H9 (cell line): ENCODE results near the gene SNX27. TPM values are rescaled to one million over a fixed set of nuclear protein-coding genes. Genes with fewer than 3 reads are reported as not detected.
"Not testable (repeated sequence)": the region's sequence is repeated elsewhere in the genome, so short reads cannot be mapped to it uniquely, and the experiment has no call there.

Experiments used
- DNase-seq: peaks from one replicate; pipeline ENCODE4 v3.0.0-alpha.2; 2017
- H2AFZ ChIP-seq: one replicate; pipeline ENCODE4 v1.6.1; 2013; ENCODE audit warnings: mild to moderate bottlenecking, low read length, control low read depth, moderate library complexity
- H2AK5ac ChIP-seq: 2 replicates; pipeline ENCODE4 v1.6.1; 2013; ENCODE audit warnings: low read length, control low read depth, mixed read lengths; ENCODE audit not compliant: insufficient read length
- H2BK120ac ChIP-seq: one replicate; pipeline ENCODE4 v1.6.1; 2013; ENCODE audit warnings: low read depth, mild to moderate bottlenecking, low read length, control low read depth, inconsistent platforms; ENCODE audit not compliant: poor library complexity, severe bottlenecking
- H2BK12ac ChIP-seq: 2 replicates; pipeline ENCODE4 v1.6.1; 2013; ENCODE audit warnings: low read length, control low read depth, mixed read lengths, low read depth; ENCODE audit not compliant: insufficient read length
- H2BK15ac ChIP-seq: 2 replicates; pipeline ENCODE4 v1.6.1; 2013; ENCODE audit warnings: low read depth, low read length, control low read depth
- H2BK20ac ChIP-seq: one replicate; pipeline ENCODE4 v1.6.1; 2013; ENCODE audit warnings: low read depth, mild to moderate bottlenecking, low read length, control low read depth, inconsistent platforms; ENCODE audit not compliant: poor library complexity, severe bottlenecking
- H2BK5ac ChIP-seq: 2 replicates; pipeline ENCODE4 v1.6.1; 2013; ENCODE audit warnings: low read length, control low read depth, mixed read lengths; ENCODE audit not compliant: insufficient read length
- H3K14ac ChIP-seq: 2 replicates; pipeline ENCODE4 v1.6.1; 2013; ENCODE audit warnings: low read length, control low read depth; ENCODE audit not compliant: insufficient read depth
- H3K18ac ChIP-seq: 2 replicates; pipeline ENCODE4 v1.6.1; 2013; ENCODE audit warnings: low read depth, mild to moderate bottlenecking, mixed read lengths, low read length, control low read depth; ENCODE audit not compliant: insufficient read length
- H3K23ac ChIP-seq: 2 replicates; pipeline ENCODE4 v1.6.1; 2013; ENCODE audit warnings: low read length, control low read depth, mixed read lengths, low read depth; ENCODE audit not compliant: insufficient read length
- H3K23me2 ChIP-seq: 2 replicates; pipeline ENCODE4 v1.6.1; 2013; ENCODE audit warnings: low read depth, mild to moderate bottlenecking, mixed read lengths, low read length, control low read depth; ENCODE audit not compliant: insufficient read length, poor library complexity, severe bottlenecking
- H3K27ac ChIP-seq: 2 replicates; pipeline ENCODE4 v1.5.1; 2013; ENCODE audit warnings: low read length, control low read depth, mixed read lengths, low read depth; ENCODE audit not compliant: insufficient read length
- H3K27me3 ChIP-seq: 2 replicates; pipeline ENCODE4 v1.6.1; 2013; ENCODE audit warnings: low read length, control low read depth, inconsistent platforms; ENCODE audit not compliant: insufficient read depth
- H3K4ac ChIP-seq: 2 replicates; pipeline ENCODE4 v1.6.1; 2013; ENCODE audit warnings: low read depth, mild to moderate bottlenecking, control low read depth, inconsistent platforms, low read length, moderate library complexity
- H3K4me1 ChIP-seq: 2 replicates; pipeline ENCODE4 v1.6.1; 2013; ENCODE audit warnings: low read length, control low read depth, inconsistent platforms; ENCODE audit not compliant: insufficient read depth
- H3K4me2 ChIP-seq: 2 replicates; pipeline ENCODE4 v1.6.1; 2013; ENCODE audit warnings: low read length, control low read depth, mixed read lengths; ENCODE audit not compliant: insufficient read length, insufficient read depth
- H3K56ac ChIP-seq: 2 replicates; pipeline ENCODE4 v1.6.1; 2013; ENCODE audit warnings: low read depth, mild to moderate bottlenecking, mixed read lengths, low read length, control low read depth; ENCODE audit not compliant: insufficient read length
- H3K79me1 ChIP-seq: 2 replicates; pipeline ENCODE4 v1.6.1; 2013; ENCODE audit warnings: low read depth, mild to moderate bottlenecking, moderate library complexity, low read length, control low read depth, inconsistent platforms; ENCODE audit not compliant: insufficient read depth, poor library complexity, severe bottlenecking
- H3K79me2 ChIP-seq: 2 replicates; pipeline ENCODE4 v1.6.1; 2013; ENCODE audit warnings: low read length, control low read depth, inconsistent platforms; ENCODE audit not compliant: insufficient read depth
- H3K9ac ChIP-seq: 2 replicates; pipeline ENCODE4 v1.6.1; 2013; ENCODE audit warnings: low read length, control low read depth, mixed read lengths; ENCODE audit not compliant: insufficient read length; ENCODE audit errors: extremely low read depth
- H3K9me3 ChIP-seq: one replicate; pipeline ENCODE4 v1.6.1; 2013; ENCODE audit warnings: low read depth, low read length, inconsistent platforms; ENCODE audit not compliant: control insufficient read depth
- H3T11ph ChIP-seq: one replicate; pipeline ENCODE4 v1.6.1; 2013; ENCODE audit warnings: mild to moderate bottlenecking, low read length, control low read depth, inconsistent platforms
- H4K20me1 ChIP-seq: one replicate; pipeline ENCODE4 v1.6.1; 2013; ENCODE audit not compliant: control insufficient read depth, insufficient read length, insufficient read depth
- H4K5ac ChIP-seq: 2 replicates; pipeline ENCODE4 v1.6.1; 2013; ENCODE audit warnings: low read depth, mild to moderate bottlenecking, mixed read lengths, low read length, control low read depth; ENCODE audit not compliant: insufficient read length
- H4K8ac ChIP-seq: replicated peaks from 2 replicates; pipeline ENCODE4 v1.6.1; 2013; ENCODE audit warnings: low read length, control low read depth, mixed read lengths, low read depth; ENCODE audit not compliant: insufficient read length
- H4K91ac ChIP-seq: 2 replicates; pipeline ENCODE4 v1.6.1; 2013; ENCODE audit warnings: low read depth, mild to moderate bottlenecking, moderate library complexity, mixed read lengths, low read length, control low read depth; ENCODE audit not compliant: insufficient read length
- H3K27ac Mint-ChIP-seq, 3 experiments: 2 replicates in 2 of 3; 3 replicates in 1 of 3; pipeline ENCODE4 v1.8.0; 2020 to 2021; ENCODE audit warnings: mixed read lengths in 3 of 3, mild to moderate bottlenecking in 1 of 3, moderate library complexity in 1 of 3
- H3K27me3 Mint-ChIP-seq: 2 replicates; pipeline ENCODE4 v1.8.0; 2021; ENCODE audit warnings: low read depth, mild to moderate bottlenecking, moderate library complexity, mixed read lengths
- H3K36me3 Mint-ChIP-seq, 3 experiments: 2 replicates in 2 of 3; 3 replicates in 1 of 3; pipeline ENCODE4 v1.8.0; 2020 to 2021; ENCODE audit warnings: low read depth in 3 of 3, mixed read lengths in 3 of 3; ENCODE audit not compliant: insufficient read depth in 1 of 3
- H3K4me1 Mint-ChIP-seq, 2 experiments: 2 replicates each; pipeline ENCODE4 v1.8.0; 2020; ENCODE audit warnings: mixed read lengths in 2 of 2
- H3K4me3 Mint-ChIP-seq, 2 experiments: 2 replicates in 1 of 2; 3 replicates in 1 of 2; pipeline ENCODE4 v1.8.0; 2020 to 2021; ENCODE audit warnings: mild to moderate bottlenecking in 2 of 2, mixed read lengths in 2 of 2, moderate library complexity in 1 of 2
- H3K9me3 Mint-ChIP-seq, 2 experiments: 2 replicates in 1 of 2; 3 replicates in 1 of 2; pipeline ENCODE4 v1.8.0; 2020; ENCODE audit warnings: mild to moderate bottlenecking in 2 of 2, mixed read lengths in 2 of 2, moderate library complexity in 1 of 2
- WGBS: extraction: QIAGEN DNeasy Blood & Tissue Kit; methylation state at CpG from one replicate; pipeline ENCODE4 v1.1.7; 2013; ENCODE audit warnings: missing lambda C conversion rate, low lambda C conversion rate, mixed read lengths; ENCODE audit not compliant: insufficient read length; ENCODE audit errors: extremely low coverage; 5-methylcytosine and 5-hydroxymethylcytosine counted together
- total RNA-seq: library from RNA; stranded (reverse); gene quantifications from 2 replicates; pipeline ENCODE4 v1.2.1, GENCODE V29; 2021
- TF ChIP-seq, protein P1 (sequence below): fragments of 200-600 bp; sonication (generic); conservative IDR thresholded peaks from 3 replicates; pipeline ENCODE4 v1.8.0; 2021; ENCODE audit warnings: antibody characterized with exemption, mild to moderate bottlenecking

SNX27 gene
- total RNA-seq, 1 experiment from 2014 or later = 48.9 TPM

DNA sequence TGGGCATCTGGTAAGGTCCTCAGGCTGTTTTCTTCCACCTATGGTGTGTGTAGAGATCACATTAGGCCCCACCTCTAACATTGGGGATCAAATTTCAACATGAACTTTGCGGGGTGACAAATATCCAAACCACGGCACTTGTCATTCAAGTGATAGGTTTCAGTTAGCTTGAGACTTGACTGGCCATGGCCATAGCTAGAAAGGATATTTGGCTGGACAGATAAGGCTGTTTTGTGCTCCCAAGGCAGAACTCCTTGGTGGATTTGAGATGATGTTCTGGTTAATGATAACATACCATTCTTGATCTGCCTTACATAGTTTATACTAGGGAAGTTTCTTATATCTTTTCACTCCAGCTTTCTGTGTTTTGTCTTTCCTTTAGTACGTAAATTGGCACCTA lies 56.2 kb downstream of the SNX27 start:
- Histone ChIP-seq H3K18ac (no peak overlapping the region), H3K4me2 (no peak overlapping the region), H2AK5ac (no peak overlapping the region), H3K14ac (no peak overlapping the region), H4K91ac (no peak overlapping the region), H3K4me1 (no peaks in the 10 kb centered on the region), H3T11ph (no peak overlapping the region), H2BK120ac (no peak overlapping the region), H2BK12ac (no peak overlapping the region), H4K8ac (no peak overlapping the region), H3K56ac (no peak overlapping the region), H2BK5ac (no peak overlapping the region), H3K79me2 (no peaks in the 10 kb centered on the region), H3K27ac (no peak overlapping the region), H2BK15ac (no peak overlapping the region), H3K23me2 (no peaks in the 10 kb centered on the region), H2BK20ac (no peak overlapping the region), H4K20me1 (no peaks in the 10 kb centered on the region), H3K9me3 (no peaks in the 10 kb centered on the region), H4K5ac (no peak overlapping the region), H2AFZ (no peak overlapping the region), H3K79me1 (no peaks in the 10 kb centered on the region), H3K4ac (no peak overlapping the region), H3K27me3 (no peaks in the 10 kb centered on the region), H3K23ac (no peak overlapping the region), H3K9ac (no peak overlapping the region)
- TF ChIP-seq, protein P1, sequence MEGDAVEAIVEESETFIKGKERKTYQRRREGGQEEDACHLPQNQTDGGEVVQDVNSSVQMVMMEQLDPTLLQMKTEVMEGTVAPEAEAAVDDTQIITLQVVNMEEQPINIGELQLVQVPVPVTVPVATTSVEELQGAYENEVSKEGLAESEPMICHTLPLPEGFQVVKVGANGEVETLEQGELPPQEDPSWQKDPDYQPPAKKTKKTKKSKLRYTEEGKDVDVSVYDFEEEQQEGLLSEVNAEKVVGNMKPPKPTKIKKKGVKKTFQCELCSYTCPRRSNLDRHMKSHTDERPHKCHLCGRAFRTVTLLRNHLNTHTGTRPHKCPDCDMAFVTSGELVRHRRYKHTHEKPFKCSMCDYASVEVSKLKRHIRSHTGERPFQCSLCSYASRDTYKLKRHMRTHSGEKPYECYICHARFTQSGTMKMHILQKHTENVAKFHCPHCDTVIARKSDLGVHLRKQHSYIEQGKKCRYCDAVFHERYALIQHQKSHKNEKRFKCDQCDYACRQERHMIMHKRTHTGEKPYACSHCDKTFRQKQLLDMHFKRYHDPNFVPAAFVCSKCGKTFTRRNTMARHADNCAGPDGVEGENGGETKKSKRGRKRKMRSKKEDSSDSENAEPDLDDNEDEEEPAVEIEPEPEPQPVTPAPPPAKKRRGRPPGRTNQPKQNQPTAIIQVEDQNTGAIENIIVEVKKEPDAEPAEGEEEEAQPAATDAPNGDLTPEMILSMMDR = no peak
- H3K9me3 Mint-ChIP-seq = peaks cover 0 to 4% of the 10 kb centered on the region in 2 experiments; a peak in 2 of 5 replicates
- peaks cover 27 to 39% (median 33%) of the 10 kb centered on the region in 3 experiments for H3K36me3 Mint-ChIP-seq
- H3K4me3 Mint-ChIP-seq = no peak overlapping the region
- no peaks in the 10 kb centered on the region for H3K27me3 Mint-ChIP-seq
- no peak overlapping the region for H3K27ac Mint-ChIP-seq
- 0 out of 4 replicates have a peak, but pooled peaks cover 0 to 2% of the 10 kb centered on the region in 2 experiments for H3K4me1 Mint-ChIP-seq
- no CpG with 5 or more reads among the region's 3 CpGs for WGBS
- no peak for DNase-seq

DNA sequence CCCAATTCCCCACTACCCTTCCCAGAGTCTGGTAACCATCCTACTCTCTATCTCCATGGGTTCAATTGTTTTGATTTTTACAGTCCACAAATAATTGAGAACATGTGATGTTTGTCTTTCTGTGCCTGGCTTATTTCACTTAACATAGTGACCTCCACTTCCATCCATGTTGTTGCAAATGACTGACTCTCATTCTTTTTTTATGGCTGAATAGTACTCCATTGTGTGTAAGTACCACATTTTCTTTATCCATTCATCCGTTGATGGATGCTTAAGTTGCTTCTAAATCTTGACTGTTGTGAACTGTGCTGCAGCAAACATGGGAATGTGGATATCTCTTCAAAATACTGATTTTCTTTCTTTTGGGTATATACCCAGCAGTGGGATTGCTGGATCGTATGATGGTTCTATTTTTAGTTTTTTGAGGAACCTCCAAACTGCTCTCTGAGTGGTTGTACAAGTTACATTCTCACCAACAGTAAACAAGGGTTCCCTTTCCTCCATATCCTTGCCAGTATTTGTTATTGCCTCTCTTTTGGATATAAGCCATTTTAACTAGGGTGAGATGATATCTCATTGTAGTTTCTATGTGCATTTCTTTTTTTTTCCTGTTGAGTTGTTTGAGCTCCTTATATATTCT lies 58.3 kb downstream of the SNX27 start:
- H3K4me3 Mint-ChIP-seq, H3K9me3 Mint-ChIP-seq, H3K9me3 ChIP-seq, H3K18ac ChIP-seq, H3K4me1 ChIP-seq, H2BK120ac ChIP-seq, H2AK5ac ChIP-seq, H4K5ac ChIP-seq, H2BK20ac ChIP-seq, H2BK5ac ChIP-seq, H3K56ac ChIP-seq, H3K23ac ChIP-seq, H3K27ac Mint-ChIP-seq, H3K4me2 ChIP-seq, H3K9ac ChIP-seq, H3K79me2 ChIP-seq, H3K4ac ChIP-seq, H3K79me1 ChIP-seq, H3K4me1 Mint-ChIP-seq, H4K91ac ChIP-seq, H4K20me1 ChIP-seq, H3K27ac ChIP-seq, H2BK12ac ChIP-seq, DNase-seq, H2BK15ac ChIP-seq, H3T11ph ChIP-seq, H3K27me3 ChIP-seq, H4K8ac ChIP-seq, H2AFZ ChIP-seq, H3K14ac ChIP-seq, H3K27me3 Mint-ChIP-seq, H3K23me2 ChIP-seq: not testable (repeated sequence)
- WGBS = no CpG with 5 or more reads among the region's 2 CpGs
- peaks cover 25 to 38% (median 33%) of the 10 kb centered on the region in 3 experiments for H3K36me3 Mint-ChIP-seq
